ACC112 (cell line): Measurements from ENCODE around the gene PARD3B.
A peak's percentile ranks its signal among the peaks of the same experiment; 100 is the strongest.
"Not testable (repeated sequence)": the region's sequence is repeated elsewhere in the genome, so short reads cannot be mapped to it uniquely, and the experiment has no call there.

Experiments
- H2AFZ ChIP-seq: fragments of 200-600 bp; sonication (generic); one replicate; pipeline ENCODE4 v1.6.0; 2017; ENCODE audit warnings: antibody characterized with exemption, low read length; ENCODE audit not compliant: unreplicated experiment
- H3K27ac ChIP-seq: fragments of 200-600 bp; sonication (generic); 2 replicates; pipeline ENCODE4 v1.5.1; 2014; ENCODE audit warnings: low read depth, mild to moderate bottlenecking, antibody characterized with exemption, low read length, moderate library complexity
- H3K27me3 ChIP-seq: fragments of 200-600 bp; sonication (generic); 2 replicates; pipeline ENCODE4 v1.6.1; 2014; ENCODE audit warnings: mild to moderate bottlenecking, antibody characterized with exemption, low read length, moderate library complexity, mixed read lengths; ENCODE audit not compliant: insufficient read depth
- H3K36me3 ChIP-seq: fragments of 200-600 bp; sonication (generic); 2 replicates; pipeline ENCODE4 v1.6.1; 2016; ENCODE audit warnings: mild to moderate bottlenecking, antibody characterized with exemption, low read length, moderate library complexity, mixed read lengths; ENCODE audit not compliant: insufficient read depth
- H3K4me1 ChIP-seq: fragments of 200-600 bp; sonication (generic); one replicate; pipeline ENCODE4 v1.6.1; 2016; ENCODE audit warnings: low read length, mixed read lengths; ENCODE audit not compliant: insufficient read depth, unreplicated experiment, control insufficient read depth
- H3K4me3 ChIP-seq: fragments of 200-600 bp; sonication (generic); 2 replicates; pipeline ENCODE4 v1.5.1; 2014; ENCODE audit warnings: mild to moderate bottlenecking, low read depth, low read length
- H3K79me2 ChIP-seq: fragments of 200-600 bp; sonication (generic); one replicate; pipeline ENCODE4 v1.6.0; 2016; ENCODE audit warnings: low read length; ENCODE audit not compliant: control insufficient read depth, unreplicated experiment, insufficient read depth

The PARD3B gene

GRCh38 chr2:204541637-204542036 lies 3.6 kb upstream of the PARD3B start:
- Histone ChIP-seq H3K36me3 (no peaks in the 10 kb centered on the region), H2AFZ (no peak overlapping the region), H3K27me3 (no peaks in the 10 kb centered on the region), H3K4me3 (no peak overlapping the region), H3K4me1 (peaks cover 39% of the 10 kb centered on the region), H3K27ac (no peak overlapping the region), H3K79me2 (peaks cover 6% of the 10 kb centered on the region)

- no peak overlapping the region for H3K4me3 ChIP-seq
- H3K79me2 ChIP-seq, result peaks cover 6% of the 10 kb centered on the region
- H3K4me1 ChIP-seq, result peaks cover 36% of the 10 kb centered on the region
- no peaks in the 10 kb centered on the region for H3K27me3 ChIP-seq
- no peak overlapping the region for H2AFZ ChIP-seq
- H3K27ac ChIP-seq, result peak overlapping the region; percentile 6
- H3K36me3 ChIP-seq, result no peaks in the 10 kb centered on the region
Measured at GRCh38 chr2:204542982-204543608, 2.2 kb upstream of the PARD3B start.

GRCh38 chr2:204545861-204546735 lies 823 bp downstream of the PARD3B start:
- no peak overlapping the region for H3K27ac ChIP-seq
- H3K4me3 ChIP-seq, result peak overlapping the region; percentile 90
- H3K79me2 ChIP-seq, result peaks cover 10% of the 10 kb centered on the region
- no peaks in the 10 kb centered on the region for H3K36me3 ChIP-seq
- H3K4me1 ChIP-seq, result peaks cover 33% of the 10 kb centered on the region
- peak overlapping the region; percentile 61 for H2AFZ ChIP-seq
- H3K27me3 ChIP-seq, result no peaks in the 10 kb centered on the region

- peaks cover 15% of the 10 kb centered on the region for H3K79me2 ChIP-seq
- H3K4me1 ChIP-seq, result peaks cover 22% of the 10 kb centered on the region
- H3K4me3 ChIP-seq, result no peak overlapping the region
- H2AFZ ChIP-seq, result peak overlapping the region; percentile 55
- peaks cover under 1% of the 10 kb centered on the region; the same call in 1 of the 2 replicates for H3K36me3 ChIP-seq
- peak overlapping the region; percentile 45 for H3K27ac ChIP-seq
- H3K27me3 ChIP-seq, result no peaks in the 10 kb centered on the region
Measured at GRCh38 chr2:204550751-204551511, 5.7 kb downstream of the PARD3B start.

GRCh38 chr2:204551512-204551863 lies 6.2 kb downstream of the PARD3B start:
- Histone ChIP-seq H2AFZ (no peak overlapping the region), H3K4me1 (peaks cover 16% of the 10 kb centered on the region), H3K27me3 (no peaks in the 10 kb centered on the region), H3K27ac (no peak overlapping the region), H3K36me3 (peaks cover 4% of the 10 kb centered on the region; the same call in 1 of the 2 replicates), H3K79me2 (peaks cover 12% of the 10 kb centered on the region), H3K4me3 (no peak overlapping the region)

GRCh38 chr2:204557604-204558003 lies 12.3 kb downstream of the PARD3B start:
- Histone ChIP-seq H3K36me3 (peaks cover 4% of the 10 kb centered on the region; the same call in 1 of the 2 replicates), H2AFZ (no peak overlapping the region), H3K79me2 (peaks cover 3% of the 10 kb centered on the region), H3K27me3 (no peaks in the 10 kb centered on the region), H3K4me3 (no peak overlapping the region), H3K27ac (no peak overlapping the region), H3K4me1 (peaks cover 9% of the 10 kb centered on the region)

- H3K36me3 ChIP-seq, H3K27me3 ChIP-seq, H2AFZ ChIP-seq, H3K4me1 ChIP-seq, H3K27ac ChIP-seq, H3K4me3 ChIP-seq, H3K79me2 ChIP-seq: not testable (repeated sequence)
Measured at GRCh38 chr2:204559358-204559757, 14.1 kb downstream of the PARD3B start.

GRCh38 chr2:204560902-204561301 lies 15.6 kb downstream of the PARD3B start:
- H3K79me2 ChIP-seq, result peaks cover 3% of the 10 kb centered on the region
- no peak overlapping the region for H3K27ac ChIP-seq
- peaks cover 4% of the 10 kb centered on the region; the same call in 1 of the 2 replicates for H3K36me3 ChIP-seq
- no peak overlapping the region for H3K4me3 ChIP-seq
- H3K27me3 ChIP-seq, result no peaks in the 10 kb centered on the region
- H3K4me1 ChIP-seq, result peaks cover 9% of the 10 kb centered on the region
- H2AFZ ChIP-seq, result no peak overlapping the region

- Histone ChIP-seq H3K36me3 (no peaks in the 10 kb centered on the region), H3K27ac (peak overlapping the region; percentile 56; the same call in 1 of the 2 replicates), H3K79me2 (no peaks in the 10 kb centered on the region), H3K4me1 (peaks cover 14% of the 10 kb centered on the region), H3K27me3 (no peaks in the 10 kb centered on the region), H3K4me3 (peak overlapping the region; percentile 71), H2AFZ (no peak overlapping the region)
Measured at GRCh38 chr2:204561771-204562170, 16.5 kb downstream of the PARD3B start.

GRCh38 chr2:204566439-204566838 lies 21.2 kb downstream of the PARD3B start:
- Histone ChIP-seq H3K27me3 (no peaks in the 10 kb centered on the region), H3K27ac (no peak overlapping the region), H2AFZ (no peak overlapping the region), H3K36me3 (no peaks in the 10 kb centered on the region), H3K4me3 (no peak overlapping the region), H3K79me2 (no peaks in the 10 kb centered on the region), H3K4me1 (peaks cover 16% of the 10 kb centered on the region)
